ENCODE measurements around the gene GLYATL1B. TPM values are rescaled to one million over a fixed set of nuclear protein-coding genes. Genes with fewer than 3 reads are reported as not detected.

Gene GLYATL1B
- total and polyA plus RNA-seq, 10 of the 15 experiments (the other 5 are each of a cell fraction or from before 2014, with no cell fraction given), result 0.10 to 1.7 (median 0.24) TPM; not detected in 4

DNA sequence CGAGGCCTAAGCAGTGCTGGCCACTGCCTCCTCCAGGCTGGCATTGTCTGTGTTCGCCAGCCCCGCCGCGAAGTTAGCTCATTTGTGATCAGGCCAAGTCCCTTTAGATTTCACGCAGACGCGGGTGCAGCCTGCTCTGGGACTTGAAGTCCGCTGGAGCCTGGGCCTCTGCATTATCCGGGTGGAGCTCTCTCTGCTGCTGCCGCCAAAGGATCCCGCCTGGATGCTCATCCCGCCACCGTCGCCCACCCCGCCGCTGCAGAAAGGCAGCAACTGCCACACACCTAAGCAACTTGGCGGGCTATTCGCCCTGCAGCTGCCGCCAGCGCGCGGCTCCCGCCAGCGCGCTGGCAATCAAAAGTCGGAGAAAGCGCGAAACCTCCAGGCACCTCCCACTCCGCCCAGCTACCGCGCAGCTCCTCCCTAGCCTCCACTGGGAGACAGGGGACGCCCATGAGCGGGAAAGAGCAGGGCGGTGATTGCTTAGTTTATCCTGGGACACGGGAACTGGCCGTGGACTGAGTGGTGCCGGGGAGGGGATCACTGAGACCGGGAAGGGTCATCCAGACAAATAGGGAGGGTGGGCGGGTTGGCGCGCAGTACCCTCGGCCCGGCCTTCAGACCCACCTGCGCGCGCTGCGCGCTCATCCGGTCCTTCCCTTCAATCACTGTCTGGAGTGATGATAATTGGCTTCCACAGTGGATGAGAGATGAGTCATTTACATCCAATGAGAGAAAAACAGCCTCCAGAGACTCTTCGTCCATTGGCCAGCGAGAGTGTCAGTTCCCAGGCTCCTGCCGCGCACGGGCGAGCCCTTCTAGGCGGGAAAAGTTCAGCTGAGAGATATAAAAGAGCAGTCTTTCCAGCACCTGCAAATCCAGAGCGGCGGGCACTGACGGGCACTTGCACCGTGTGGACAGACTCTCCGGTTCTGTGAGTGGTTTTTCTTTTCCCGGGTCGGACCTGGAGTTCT lies 20.5 kb downstream of the GLYATL1B start, which contains the start of gene FAM111B (continued):
- TF ChIP-seq BCL3 (IDR thresholded peaks at IDR 0.05; ENCODE audit: borderline replicate concordance, insufficient read depth, low read depth, low read length, poor library complexity, severe bottlenecking) (no peak), FOXM1 (IDR thresholded peaks at IDR 0.05; ENCODE audit: low read depth, low read length) (0 out of 2 replicates have a peak, but pooled peaks have one; percentile 33), GABPA (IDR thresholded peaks at IDR 0.05; ENCODE audit: low read depth) (no peak), TCF3 (IDR thresholded peaks at IDR 0.05; ENCODE audit: borderline replicate concordance, insufficient read depth, low read depth, low read length) (peak; percentile 53; the same call in 1 of the 2 replicates), STAT3 (IDR thresholded peaks at IDR 0.05; ENCODE audit: low read depth, low read length) (no peak), BACH1 (IDR thresholded peaks at IDR 0.05; ENCODE audit: borderline replicate concordance) (no peak), NFIC (IDR thresholded peaks at IDR 0.05; ENCODE audit: low read depth, low read length) (no peak), DPF2 (IDR thresholded peaks at IDR 0.05) (peak; percentile 81), NFYB (IDR thresholded peaks at IDR 0.05; ENCODE audit: insufficient read depth, low read depth, low read length) (peak; percentile 93), ZSCAN29 (IDR thresholded peaks at IDR 0.05) (no peak)
- TF ChIP-seq, protein P1, sequence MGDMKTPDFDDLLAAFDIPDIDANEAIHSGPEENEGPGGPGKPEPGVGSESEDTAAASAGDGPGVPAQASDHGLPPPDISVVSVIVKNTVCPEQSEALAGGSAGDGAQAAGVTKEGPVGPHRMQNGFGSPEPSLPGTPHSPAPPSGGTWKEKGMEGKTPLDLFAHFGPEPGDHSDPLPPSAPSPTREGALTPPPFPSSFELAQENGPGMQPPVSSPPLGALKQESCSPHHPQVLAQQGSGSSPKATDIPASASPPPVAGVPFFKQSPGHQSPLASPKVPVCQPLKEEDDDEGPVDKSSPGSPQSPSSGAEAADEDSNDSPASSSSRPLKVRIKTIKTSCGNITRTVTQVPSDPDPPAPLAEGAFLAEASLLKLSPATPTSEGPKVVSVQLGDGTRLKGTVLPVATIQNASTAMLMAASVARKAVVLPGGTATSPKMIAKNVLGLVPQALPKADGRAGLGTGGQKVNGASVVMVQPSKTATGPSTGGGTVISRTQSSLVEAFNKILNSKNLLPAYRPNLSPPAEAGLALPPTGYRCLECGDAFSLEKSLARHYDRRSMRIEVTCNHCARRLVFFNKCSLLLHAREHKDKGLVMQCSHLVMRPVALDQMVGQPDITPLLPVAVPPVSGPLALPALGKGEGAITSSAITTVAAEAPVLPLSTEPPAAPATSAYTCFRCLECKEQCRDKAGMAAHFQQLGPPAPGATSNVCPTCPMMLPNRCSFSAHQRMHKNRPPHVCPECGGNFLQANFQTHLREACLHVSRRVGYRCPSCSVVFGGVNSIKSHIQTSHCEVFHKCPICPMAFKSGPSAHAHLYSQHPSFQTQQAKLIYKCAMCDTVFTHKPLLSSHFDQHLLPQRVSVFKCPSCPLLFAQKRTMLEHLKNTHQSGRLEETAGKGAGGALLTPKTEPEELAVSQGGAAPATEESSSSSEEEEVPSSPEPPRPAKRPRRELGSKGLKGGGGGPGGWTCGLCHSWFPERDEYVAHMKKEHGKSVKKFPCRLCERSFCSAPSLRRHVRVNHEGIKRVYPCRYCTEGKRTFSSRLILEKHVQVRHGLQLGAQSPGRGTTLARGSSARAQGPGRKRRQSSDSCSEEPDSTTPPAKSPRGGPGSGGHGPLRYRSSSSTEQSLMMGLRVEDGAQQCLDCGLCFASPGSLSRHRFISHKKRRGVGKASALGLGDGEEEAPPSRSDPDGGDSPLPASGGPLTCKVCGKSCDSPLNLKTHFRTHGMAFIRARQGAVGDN (IDR thresholded peaks at IDR 0.05), result no peak

All from GM12878 (cell line).